Stimulated activated CD8-positive, alpha-beta memory T cell treated with anti-CD3 and anti-CD28 coated beads, Interleukin-7, amount 100 ng/mL, for 4 hours (primary cell): ENCODE results near the gene CAMSAP1.
A peak's percentile ranks its signal among the peaks of the same experiment; 100 is the strongest.

Source experiments
- DNase-seq, 2 donors: peaks; one replicate each; pipeline ENCODE4 v3.0.0-alpha.2; 2020; ENCODE audit warnings: low read depth in 2 of 2

CAMSAP1 gene

DNA sequence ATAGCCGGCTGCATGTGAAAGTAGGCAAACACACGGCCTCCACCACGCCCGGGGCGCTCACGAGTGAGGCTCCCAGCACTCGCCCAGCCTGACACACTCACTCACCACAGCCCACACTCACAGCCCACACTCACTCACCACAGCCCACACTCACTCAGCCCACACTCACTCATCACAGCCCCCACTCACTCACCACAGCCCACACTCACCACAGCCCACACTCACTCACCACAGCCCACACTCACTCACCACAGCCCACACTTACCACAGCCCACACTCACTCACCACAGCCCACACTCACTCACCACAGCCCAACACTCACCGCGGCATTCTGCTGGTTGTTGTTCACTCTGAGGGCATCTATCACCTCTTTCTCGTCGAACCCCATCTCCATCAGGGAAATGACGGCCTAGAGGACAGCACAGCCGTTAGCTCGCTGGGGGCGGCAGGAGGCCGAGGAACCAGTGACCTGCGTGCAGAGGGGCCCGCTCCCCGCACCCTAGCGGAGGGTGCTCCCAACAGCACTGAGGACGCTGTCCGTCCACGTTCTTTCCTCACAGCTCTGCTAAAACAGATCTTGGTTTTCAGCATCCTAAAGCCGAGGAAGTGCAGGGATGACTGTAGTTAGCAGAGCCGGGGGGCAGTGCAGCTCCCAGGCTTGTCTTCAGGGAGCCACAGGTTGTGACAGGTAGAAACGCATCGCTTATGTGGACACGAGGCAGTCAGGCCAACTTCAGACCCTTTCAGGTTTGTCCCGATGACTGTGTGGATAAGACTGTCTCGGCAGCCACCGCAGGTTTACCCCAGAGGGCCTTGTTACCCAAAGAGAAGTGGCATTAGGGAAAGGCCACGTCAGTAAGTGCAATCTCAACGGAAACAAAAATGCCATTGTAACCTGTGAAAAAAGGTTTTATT lies 32.3 kb upstream of the CAMSAP1 start:
- DNase-seq = peak; percentile 34 to 50

DNA sequence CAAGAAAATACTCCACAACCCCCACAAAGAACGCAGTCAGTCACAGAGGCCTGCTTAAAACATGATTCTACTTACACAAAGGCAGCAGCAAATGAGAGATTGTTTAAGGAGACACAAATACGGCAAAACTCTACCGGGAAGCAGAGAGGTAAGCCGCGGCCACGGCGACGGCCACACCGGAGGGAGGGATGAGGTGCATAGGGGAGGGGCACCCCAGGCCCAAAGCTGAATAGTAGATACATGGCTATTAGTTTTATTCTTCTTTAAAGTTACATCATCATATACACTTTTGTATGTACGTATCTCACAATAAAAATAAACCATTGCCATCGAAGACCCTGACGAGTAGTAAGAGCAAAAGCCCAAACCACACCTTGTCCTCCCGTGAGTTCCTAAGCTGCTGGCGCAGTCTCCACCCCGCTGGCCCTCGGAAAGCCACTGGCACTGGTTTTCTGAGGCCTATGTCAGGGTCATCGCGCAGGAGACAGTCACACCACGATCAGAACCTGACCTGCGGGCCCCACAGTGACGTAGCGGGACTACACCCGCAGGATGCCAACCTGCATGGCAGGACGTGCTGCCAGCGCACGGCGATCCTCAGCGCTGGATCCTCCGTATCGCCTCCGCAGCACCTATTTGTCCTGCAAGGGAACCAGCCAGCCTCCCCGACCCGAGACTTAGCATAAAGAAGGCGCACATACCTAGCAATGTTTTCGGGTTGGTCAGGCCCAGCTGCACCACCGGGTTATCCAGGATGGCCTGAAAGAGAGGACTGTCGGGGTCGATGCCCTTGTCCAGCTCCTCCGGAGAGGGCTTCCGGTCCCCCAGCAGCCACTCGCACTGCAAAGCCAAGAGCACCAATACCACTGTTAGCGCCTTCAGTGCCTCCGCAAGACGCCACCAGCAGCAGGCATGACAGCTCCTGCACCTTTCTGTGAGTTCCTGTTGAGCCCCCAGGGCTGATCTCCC lies 30.5 kb upstream of the CAMSAP1 start:
- no peak for DNase-seq

DNA sequence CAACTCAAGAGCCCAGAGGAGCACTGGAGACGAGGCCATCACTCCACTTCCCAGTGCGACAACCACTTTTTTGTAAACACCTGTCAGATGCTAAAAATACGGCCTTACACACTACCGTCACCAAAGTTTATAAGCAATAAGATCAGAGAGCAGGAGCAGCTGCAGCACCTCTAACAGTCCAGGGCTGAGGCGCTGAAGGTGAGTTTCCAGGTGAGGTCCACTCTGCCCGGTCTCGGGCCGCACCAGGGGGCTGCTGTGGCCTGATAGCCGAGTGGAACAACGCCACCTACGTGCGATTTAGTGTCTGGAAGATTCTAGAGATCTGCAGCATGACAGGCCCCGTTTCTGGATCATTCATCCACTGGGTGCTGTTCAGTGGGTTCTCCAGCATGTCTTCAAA lies 25.8 kb upstream of the CAMSAP1 start:
- DNase-seq = no peak

- no peak for DNase-seq
Measured at GRCh38 chr9:135932656-135933055, 25.3 kb upstream of the CAMSAP1 start.

DNA sequence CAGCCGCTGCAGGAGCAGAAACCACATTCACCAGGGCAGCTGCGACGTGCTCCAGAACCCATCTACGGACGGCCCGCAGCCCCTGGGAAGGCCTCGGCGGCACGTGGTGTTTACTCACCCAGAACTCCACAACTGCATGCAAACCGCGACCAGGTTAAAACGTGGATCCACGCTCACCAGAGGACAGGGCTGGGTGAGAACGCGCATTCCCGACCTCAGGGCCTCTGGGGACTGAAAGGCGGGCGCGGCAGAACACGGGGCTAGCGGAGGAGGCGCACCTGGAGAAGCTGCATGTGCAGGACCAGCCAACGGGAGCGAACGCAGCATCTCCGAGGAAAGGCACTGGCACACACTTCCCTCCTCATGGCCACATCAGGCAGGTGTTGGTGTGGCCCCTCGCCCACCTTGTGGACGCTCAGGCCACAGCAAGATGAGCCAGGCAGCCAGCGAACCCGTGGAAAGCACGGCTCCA lies 24.0 kb upstream of the CAMSAP1 start:
- DNase-seq = no peak

GRCh38 chr9:135930446-135931345 lies 23.4 kb upstream of the CAMSAP1 start:
- no peak for DNase-seq

GRCh38 chr9:135929656-135930445 lies 22.5 kb upstream of the CAMSAP1 start:
- no peak for DNase-seq

DNA sequence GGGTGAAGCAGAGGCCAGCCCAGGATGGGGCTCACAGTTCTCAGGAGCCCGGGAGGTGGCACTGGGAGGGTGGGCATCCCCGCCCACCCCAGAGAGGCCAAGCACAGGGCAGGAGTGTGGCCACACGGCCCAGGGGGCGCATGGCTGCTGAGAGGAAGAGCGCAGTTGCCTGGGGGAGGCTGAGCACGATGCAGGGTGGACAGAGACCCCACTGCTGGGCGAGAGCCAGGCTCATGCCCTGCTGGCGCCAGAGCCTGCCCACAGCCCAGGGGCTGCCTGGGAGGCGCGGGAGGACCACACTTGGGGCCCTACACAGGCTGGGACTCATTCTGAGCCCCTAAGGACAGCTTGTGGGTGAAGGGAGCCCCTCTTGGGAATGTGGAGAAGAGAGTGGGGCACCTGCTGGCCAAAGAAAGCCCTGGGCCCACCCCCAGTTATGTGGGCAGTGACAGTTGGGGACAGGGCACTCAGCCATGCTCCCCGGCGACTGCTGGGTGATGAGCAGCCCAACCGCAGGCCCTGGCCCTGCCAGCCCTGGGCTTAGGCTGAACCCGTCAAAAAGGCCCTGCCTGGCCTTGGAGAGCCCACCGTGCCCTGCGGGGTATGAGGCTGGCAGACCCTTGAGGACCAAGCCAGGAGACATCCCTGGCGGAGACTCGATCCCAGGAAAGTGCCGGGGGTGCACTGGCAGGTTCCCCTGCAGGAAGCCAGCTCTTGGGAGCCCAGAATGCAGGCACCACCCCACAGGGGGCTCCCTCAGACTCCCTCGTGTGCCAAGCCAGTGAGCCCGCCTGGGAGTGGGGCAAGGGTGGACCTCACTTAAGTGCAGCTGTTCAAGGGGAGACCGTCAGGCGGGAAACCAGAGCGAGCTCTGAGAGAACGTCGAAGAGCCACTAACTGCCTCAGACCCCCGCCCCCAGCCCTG lies 21.6 kb upstream of the CAMSAP1 start:
- DNase-seq = no peak

DNA sequence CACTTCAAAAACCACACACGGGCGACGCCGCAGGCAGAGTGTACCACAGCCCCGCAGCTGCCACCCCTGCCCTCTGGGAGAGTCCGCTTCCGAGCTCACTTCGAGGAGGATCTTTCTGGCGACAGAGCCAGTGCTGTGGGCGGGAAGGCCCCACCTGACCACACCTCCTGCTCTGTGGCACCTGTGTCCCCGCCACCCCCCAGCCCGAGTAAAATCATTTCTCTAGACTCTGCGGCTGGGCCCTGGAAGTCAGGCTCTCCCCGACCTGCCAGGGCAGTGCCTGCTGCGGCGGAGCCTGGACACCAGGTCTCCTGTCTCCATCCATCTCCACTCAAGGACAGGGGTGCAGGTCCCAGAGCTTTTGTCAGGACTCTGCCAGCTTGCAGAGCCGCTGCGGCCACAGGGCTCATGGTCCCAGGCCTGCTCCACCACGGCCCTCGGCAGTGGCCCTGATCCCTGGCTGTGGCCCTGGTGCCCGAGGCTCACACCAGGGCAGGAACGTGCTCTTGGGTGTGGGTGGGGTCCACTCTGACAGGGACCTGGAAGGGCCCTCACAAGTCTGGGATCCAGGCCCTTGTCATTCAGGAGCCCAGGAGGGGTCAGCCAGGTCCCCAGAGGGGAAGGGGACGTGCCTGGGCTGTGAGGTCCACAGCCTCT lies 20.9 kb upstream of the CAMSAP1 start:
- no peak for DNase-seq

- DNase-seq = no peak
Measured at GRCh38 chr9:135927195-135928013, 20.1 kb upstream of the CAMSAP1 start.

- DNase-seq = peak; percentile 24 to 48
Measured at GRCh38 chr9:135926402-135927194, 19.3 kb upstream of the CAMSAP1 start.

DNA sequence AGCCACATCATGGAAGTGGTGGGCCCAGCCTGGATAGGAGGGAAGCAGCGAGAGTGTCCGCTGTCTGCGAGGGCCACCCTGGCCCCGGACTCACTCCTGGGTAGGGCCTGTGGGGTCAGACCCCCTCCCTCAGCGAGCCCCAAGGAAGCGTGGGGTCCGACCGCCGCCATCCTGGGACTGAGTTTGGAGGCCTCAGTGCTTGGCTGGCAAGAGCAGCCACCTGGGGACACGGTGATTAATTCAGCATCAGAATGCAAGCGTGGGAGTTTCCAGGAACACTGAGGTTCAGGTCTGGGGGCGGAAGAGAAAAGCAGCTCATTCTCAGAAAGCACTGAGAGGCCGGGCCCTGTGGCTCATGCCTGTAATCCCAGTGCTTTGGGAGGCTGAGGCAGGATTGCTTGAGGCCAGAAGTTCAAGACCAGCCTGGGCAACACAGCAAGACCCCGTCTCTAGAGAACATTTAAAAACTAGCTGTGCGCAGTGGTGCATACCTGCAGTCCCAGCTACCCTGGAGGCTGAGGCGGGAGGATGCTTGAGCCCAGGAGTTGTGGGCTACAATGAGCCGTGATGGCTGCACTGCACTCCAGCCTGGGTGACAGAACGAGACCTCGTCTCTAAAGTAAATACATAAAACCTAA lies 18.3 kb upstream of the CAMSAP1 start:
- DNase-seq = peak; percentile 31 to 47

DNA sequence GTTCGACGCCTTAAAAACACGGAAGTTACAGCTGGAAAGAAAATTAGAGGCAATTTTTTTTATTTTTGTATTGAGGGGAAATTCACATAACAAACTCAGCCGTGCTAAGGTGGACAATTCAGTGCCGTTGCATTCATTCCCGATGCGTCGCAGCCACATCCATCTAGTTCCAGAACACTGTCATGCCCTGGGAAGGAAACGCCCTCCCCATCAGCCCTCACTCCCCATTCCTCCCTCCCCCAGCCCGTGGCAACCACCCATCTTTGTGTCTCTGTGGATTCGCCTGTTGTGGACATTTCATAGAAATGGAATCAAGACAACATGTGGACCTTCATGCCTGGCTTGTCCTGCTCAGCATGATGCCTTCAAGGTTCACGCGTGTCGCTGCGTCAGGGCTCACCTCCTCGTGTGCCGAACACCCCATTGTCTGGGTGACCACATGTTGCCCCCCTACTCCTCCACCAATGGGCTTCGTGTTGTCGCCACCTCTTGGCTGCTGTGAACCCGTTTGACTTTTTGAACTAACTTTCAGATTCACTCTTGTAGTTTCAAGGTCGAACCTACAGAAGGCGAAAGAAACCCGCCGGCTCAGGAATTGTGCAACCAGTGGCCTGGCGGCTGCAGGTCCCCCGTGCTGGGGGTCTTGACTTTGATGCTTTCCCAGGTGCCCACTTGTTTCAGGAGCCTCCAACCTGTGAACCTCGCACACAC lies 17.4 kb upstream of the CAMSAP1 start:
- DNase-seq = no peak

DNA sequence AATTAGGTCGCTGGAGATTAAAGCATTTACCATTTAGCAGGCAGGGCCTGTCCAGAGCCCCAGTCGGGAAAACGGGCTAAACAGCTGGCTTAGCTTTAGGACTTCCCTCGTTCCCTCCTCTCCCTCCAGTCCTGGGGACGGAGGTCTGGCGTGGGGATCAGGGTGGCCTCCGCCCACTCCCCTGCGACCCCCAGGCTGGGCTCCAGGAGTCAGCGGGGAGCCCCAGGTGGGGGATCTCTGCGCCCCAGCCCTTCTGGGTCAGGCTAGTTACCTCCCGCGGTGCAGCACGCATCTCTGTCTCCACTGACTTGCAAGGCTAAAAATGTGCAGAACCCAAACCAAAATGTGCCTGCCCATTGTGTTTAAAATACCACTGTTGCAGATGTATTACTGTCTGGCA lies 16.2 kb upstream of the CAMSAP1 start:
- no peak for DNase-seq

- DNase-seq = no peak
Measured at GRCh38 chr9:135921749-135922310, 14.5 kb upstream of the CAMSAP1 start.
